Measurements from ENCODE around the gene KIAA1671.

The KIAA1671 gene

GRCh38 chr22:25131198-25131887 lies 178.8 kb downstream of the KIAA1671 start:
- H3K4me3 ChIP-seq (replicated peaks in 1 of 2; ENCODE audit: low read depth in 2 of 2, low read length in 2 of 2): no peak overlapping the region
- TF ChIP-seq CTCF (IDR thresholded peaks at IDR 0.05; ENCODE audit: low read depth, low read length): no peak
- DNase-seq (ENCODE audit: low read depth in 2 of 2): no peak

- DNase-seq (ENCODE audit: low read depth in 2 of 2): no peak
- TF ChIP-seq CTCF (IDR thresholded peaks at IDR 0.05; ENCODE audit: low read depth, low read length): no peak
- H3K4me3 ChIP-seq (replicated peaks in 1 of 2; ENCODE audit: low read depth in 2 of 2, low read length in 2 of 2): no peak overlapping the region
Observed at GRCh38 chr22:25134028-25134427, 181.5 kb downstream of the KIAA1671 start.

DNA sequence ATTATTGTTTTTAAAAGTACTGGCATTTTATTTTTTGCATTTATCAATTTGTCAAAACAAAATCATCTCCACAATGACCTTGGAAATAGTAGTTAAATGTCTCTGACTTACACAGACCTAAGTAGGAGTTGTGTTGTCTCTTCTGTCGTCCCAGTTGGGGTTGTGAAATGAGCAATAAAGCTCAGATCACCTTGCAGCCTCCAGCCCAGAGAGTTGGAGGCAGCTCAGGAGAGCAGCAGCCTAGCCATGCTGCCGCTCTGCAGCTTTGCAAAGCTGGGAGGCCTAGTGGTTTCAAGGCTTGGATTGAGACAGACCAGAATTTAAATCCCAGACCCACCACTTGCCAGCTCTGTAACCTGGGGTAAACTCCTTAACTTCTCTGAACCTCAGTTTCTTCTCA lies 181.9 kb downstream of the KIAA1671 start:
- no peak for TF ChIP-seq CTCF (IDR thresholded peaks at IDR 0.05; ENCODE audit: low read depth, low read length)
- no peak for DNase-seq (ENCODE audit: low read depth in 2 of 2)
- H3K4me3 ChIP-seq (replicated peaks in 1 of 2; ENCODE audit: low read depth in 2 of 2, low read length in 2 of 2): no peak overlapping the region

DNA sequence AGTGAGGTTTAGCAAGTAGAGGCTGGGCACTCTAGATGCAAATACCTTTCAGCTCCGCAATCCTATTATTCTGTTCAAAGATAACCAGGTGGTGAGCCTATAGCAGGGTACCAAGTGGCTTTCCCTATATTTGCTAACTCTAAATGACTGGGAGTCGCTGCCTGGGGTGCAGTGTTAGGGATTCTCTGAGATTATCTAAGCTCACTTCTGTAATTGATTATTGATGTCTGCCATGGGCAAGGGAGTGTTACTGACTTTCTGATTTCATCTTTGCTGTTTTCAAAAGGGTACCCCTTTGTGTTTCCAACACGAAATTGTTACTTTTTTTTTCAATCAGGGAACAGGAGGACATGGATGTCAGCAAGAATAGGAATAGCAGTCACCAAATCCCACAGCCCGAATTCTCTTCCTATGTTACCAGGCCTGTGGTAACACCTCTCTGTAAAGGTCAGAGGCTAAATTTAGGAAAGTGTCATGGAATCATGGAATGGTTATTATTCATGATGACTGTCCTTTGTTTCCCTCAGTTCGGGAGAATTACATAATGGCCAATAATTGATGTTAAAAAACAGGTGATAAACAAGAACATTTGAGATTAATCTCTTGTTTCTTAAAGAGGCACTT lies 184.5 kb downstream of the KIAA1671 start:
- DNase-seq (ENCODE audit: low read depth in 2 of 2): no peak
- no peak overlapping the region for H3K4me3 ChIP-seq (replicated peaks in 1 of 2; ENCODE audit: low read depth in 2 of 2, low read length in 2 of 2)
- TF ChIP-seq CTCF (IDR thresholded peaks at IDR 0.05; ENCODE audit: low read depth, low read length): no peak

DNA sequence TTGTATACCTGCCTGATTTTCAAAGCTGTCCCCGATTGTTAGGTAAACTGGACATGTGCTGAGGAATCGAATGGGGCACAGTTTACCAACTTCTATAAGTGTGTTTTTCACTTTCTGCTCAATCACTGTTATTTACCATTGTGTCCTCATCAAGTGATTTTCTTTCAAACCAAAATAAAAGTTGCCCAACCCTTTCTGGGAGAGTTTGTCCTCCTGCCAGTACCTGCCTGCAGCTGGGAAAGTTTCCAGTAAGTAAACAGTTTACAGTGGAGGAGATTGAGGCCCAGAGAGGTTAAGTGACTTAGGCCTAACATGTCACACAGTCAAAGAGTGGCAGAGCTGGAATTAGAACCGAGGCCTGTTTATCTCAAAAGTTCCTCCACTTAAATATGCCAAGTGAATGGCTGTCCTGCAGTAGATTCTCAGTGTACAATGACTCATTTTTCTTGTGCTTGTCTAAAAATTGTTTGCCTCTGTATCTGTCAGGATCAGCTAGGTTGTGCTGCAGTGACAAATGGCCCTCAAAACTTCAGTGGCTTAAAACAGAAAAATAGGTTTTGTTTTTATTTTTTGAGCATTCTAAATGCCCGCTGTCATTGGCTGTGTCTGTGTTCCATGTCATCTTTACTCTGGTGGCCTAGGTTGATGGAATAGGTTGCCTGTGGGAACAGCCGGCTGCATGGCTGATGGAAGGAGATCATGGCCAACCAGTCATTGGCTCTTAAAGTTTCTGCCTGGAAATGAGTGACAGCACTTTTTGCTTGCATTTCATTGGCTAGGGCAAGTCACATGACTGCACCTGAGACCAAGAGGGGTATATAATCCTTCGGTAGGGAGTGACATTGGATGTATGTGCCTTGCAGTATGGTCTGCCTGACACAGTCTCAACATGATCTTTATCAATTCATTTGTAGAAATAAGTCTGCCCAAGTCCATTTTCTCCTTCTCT lies 185.3 kb downstream of the KIAA1671 start:
- no peak for TF ChIP-seq CTCF (IDR thresholded peaks at IDR 0.05; ENCODE audit: low read depth, low read length)
- H3K4me3 ChIP-seq (replicated peaks in 1 of 2; ENCODE audit: low read depth in 2 of 2, low read length in 2 of 2): no peak overlapping the region
- peak in 1 of 2 donors; percentile 33 for DNase-seq (ENCODE audit: low read depth in 2 of 2)

DNA sequence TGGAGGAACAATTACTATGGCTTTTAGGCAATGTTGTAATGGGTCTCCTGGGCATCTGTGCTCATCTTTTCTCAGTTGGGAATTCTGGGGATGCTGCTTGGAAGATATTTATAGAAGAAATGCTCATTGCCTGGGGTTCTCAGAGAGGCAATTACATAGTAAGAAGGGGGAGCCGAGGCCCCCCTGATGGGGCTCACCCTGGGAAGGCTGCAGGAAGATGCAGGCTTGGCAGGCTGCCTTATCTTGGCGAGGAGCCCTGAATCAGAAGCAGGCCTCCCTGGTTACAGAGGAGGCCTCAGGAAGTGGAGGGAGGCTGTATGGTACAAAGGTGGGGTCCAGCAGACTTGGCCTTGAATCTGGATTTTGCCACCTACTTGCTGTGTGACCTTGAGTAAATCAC lies 186.5 kb downstream of the KIAA1671 start:
- peak in 1 of 2 donors; percentile 61 for DNase-seq (ENCODE audit: low read depth in 2 of 2)
- no peak for TF ChIP-seq CTCF (IDR thresholded peaks at IDR 0.05; ENCODE audit: low read depth, low read length)
- H3K4me3 ChIP-seq (replicated peaks in 1 of 2; ENCODE audit: low read depth in 2 of 2, low read length in 2 of 2): no peak overlapping the region
